MM.1S (cell line): ENCODE data around the gene ACTL6B.

Source experiments
- DNase-seq: peaks from one replicate; pipeline ENCODE4 v3.0.0-alpha.2; 2015
- H2AFZ ChIP-seq: fragments of 300-600 bp; sonication (generic); 2 replicates; pipeline ENCODE4 v1.6.0; 2016; ENCODE audit warnings: antibody characterized with exemption, low read length
- H3F3A ChIP-seq: fragments of 300-600 bp; sonication (generic); 2 replicates; pipeline ENCODE4 v1.6.1; 2016; ENCODE audit warnings: mild to moderate bottlenecking, antibody characterized with exemption, low read length, moderate library complexity, mixed read lengths; ENCODE audit not compliant: insufficient read depth
- H3K27ac ChIP-seq: fragments of 300-600 bp; sonication (generic); 2 replicates; pipeline ENCODE4 v1.5.1; 2016; ENCODE audit warnings: mild to moderate bottlenecking, low read length
- H3K27me3 ChIP-seq: fragments of 300-600 bp; sonication (generic); replicated peaks from 2 replicates; pipeline ENCODE4 v1.6.0; 2016; ENCODE audit warnings: low read length; ENCODE audit not compliant: insufficient read depth
- H3K36me3 ChIP-seq: fragments of 300-600 bp; sonication (generic); replicated peaks from 2 replicates; pipeline ENCODE4 v1.6.1; 2016; ENCODE audit warnings: mild to moderate bottlenecking, low read length, mixed read lengths; ENCODE audit not compliant: insufficient read depth
- H3K4me1 ChIP-seq: fragments of 300-600 bp; sonication (generic); 2 replicates; pipeline ENCODE4 v1.6.1; 2016; ENCODE audit warnings: low read length, mixed read lengths
- H3K4me2 ChIP-seq: fragments of 300-600 bp; sonication (generic); 2 replicates; pipeline ENCODE4 v1.6.0; 2016; ENCODE audit warnings: low read depth, low read length
- H3K4me3 ChIP-seq: fragments of 300-600 bp; sonication (generic); 2 replicates; pipeline ENCODE4 v1.5.1; 2016; ENCODE audit warnings: low read length, mixed read lengths
- H3K79me2 ChIP-seq: fragments of 300-600 bp; sonication (generic); 2 replicates; pipeline ENCODE4 v1.6.1; 2016; ENCODE audit warnings: mixed run types, low read length, mixed read lengths
- H3K9ac ChIP-seq: fragments of 300-600 bp; sonication (generic); 2 replicates; pipeline ENCODE4 v1.6.1; 2016; ENCODE audit warnings: low read length, mixed read lengths
- H3K9me2 ChIP-seq: fragments of 300-600 bp; sonication (generic); replicated peaks from 2 replicates; pipeline ENCODE4 v1.6.1; 2016; ENCODE audit warnings: mild to moderate bottlenecking, low read length, mixed read lengths; ENCODE audit not compliant: insufficient read depth
- H3K9me3 ChIP-seq: fragments of 300-600 bp; sonication (generic); replicated peaks from 2 replicates; pipeline ENCODE4 v1.6.1; 2016; ENCODE audit warnings: mild to moderate bottlenecking, low read length, mixed read lengths; ENCODE audit not compliant: insufficient read depth
- H4K20me1 ChIP-seq: fragments of 300-600 bp; sonication (generic); 2 replicates; pipeline ENCODE4 v1.6.1; 2016; ENCODE audit warnings: mild to moderate bottlenecking, low read length, moderate library complexity, mixed read lengths; ENCODE audit not compliant: insufficient read depth
- CTCF ChIP-seq: fragments of 300-600 bp; sonication (generic); IDR thresholded peaks from 2 replicates; pipeline ENCODE4 v1.5.1; 2016; ENCODE audit warnings: antibody characterized with exemption, low read length, mixed read lengths
- EZH2 ChIP-seq: fragments of 300-600 bp; sonication (generic); optimal IDR thresholded peaks from 2 replicates; pipeline ENCODE3; 2017; ENCODE audit warnings: low read depth, mild to moderate bottlenecking, antibody characterized with exemption, low read length, mixed read lengths
- EZH2phosphoT487 ChIP-seq: fragments of 300-600 bp; sonication (generic); IDR thresholded peaks from 2 replicates; pipeline ENCODE4 v1.6.1; 2018; ENCODE audit warnings: antibody characterized with exemption, low read length

The ACTL6B gene

DNA sequence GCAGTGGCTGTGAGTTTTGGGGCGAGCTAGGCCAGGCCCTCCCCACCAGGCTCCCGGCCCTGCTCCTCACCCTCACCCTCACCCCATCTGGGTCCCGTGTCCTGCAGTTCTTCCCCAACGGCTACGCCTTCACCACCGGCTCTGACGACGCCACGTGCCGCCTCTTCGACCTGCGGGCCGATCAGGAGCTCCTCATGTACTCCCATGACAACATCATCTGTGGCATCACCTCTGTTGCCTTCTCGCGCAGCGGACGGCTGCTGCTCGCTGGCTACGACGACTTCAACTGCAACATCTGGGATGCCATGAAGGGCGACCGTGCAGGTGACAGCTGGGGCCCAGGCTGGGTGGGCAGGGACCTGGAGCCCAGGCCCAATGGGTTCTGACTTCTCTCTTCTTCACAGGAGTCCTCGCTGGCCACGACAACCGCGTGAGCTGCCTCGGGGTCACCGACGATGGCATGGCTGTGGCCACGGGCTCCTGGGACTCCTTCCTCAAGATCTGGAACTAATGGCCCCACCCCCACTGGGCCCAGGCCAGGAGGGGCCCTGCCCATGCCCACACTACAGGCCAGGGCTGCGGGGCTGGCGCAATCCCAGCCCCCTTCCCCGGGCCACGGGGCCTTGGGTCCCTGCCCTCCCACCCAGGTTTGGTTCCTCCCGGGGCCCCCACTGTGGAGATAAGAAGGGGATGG, 22.2 kb upstream of the ACTL6B start:
- H3K4me2 ChIP-seq = no peak overlapping the region
- H3K9me3 ChIP-seq = no peaks in the 10 kb centered on the region
- no peaks in the 10 kb centered on the region for H3K9me2 ChIP-seq
- no peak overlapping the region for H3K4me3 ChIP-seq
- H3F3A ChIP-seq = peaks cover 8% of the 10 kb centered on the region; the same call in 1 of the 2 replicates
- TF ChIP-seq CTCF (no peak), EZH2phosphoT487 (no peak), EZH2 (no peak)
- H3K36me3 ChIP-seq = no peaks in the 10 kb centered on the region
- H4K20me1 ChIP-seq = no peaks in the 10 kb centered on the region
- H2AFZ ChIP-seq = no peak overlapping the region
- no peaks in the 10 kb centered on the region for H3K27me3 ChIP-seq
- H3K27ac ChIP-seq = no peak overlapping the region
- no peak for DNase-seq
- no peaks in the 10 kb centered on the region for H3K4me1 ChIP-seq
- no peak overlapping the region for H3K9ac ChIP-seq
- peaks cover 46% of the 10 kb centered on the region for H3K79me2 ChIP-seq

- Histone ChIP-seq H3K36me3 (no peaks in the 10 kb centered on the region), H3K27ac (no peak overlapping the region)
- TF ChIP-seq EZH2phosphoT487 (no peak), CTCF (no peak)
These were observed 21.3 kb upstream of the ACTL6B start for GRCh38 chr7:100677308-100678267.

GRCh38 chr7:100676501-100677306, 20.5 kb upstream of the ACTL6B start:
- no peaks in the 10 kb centered on the region for H3K9me3 ChIP-seq
- H3K9me2 ChIP-seq = no peaks in the 10 kb centered on the region
- H3K36me3 ChIP-seq = no peaks in the 10 kb centered on the region
- H3K9ac ChIP-seq = no peak overlapping the region
- no peak for DNase-seq
- H4K20me1 ChIP-seq = no peaks in the 10 kb centered on the region
- no peak for TF ChIP-seq EZH2
- H3K79me2 ChIP-seq = peaks cover 46% of the 10 kb centered on the region
- H3K27ac ChIP-seq = no peak overlapping the region
- no peak overlapping the region for H2AFZ ChIP-seq
- H3K27me3 ChIP-seq = peaks cover 4% of the 10 kb centered on the region
- H3K4me2 ChIP-seq = peak overlapping the region; percentile 51; the same call in 1 of the 2 replicates
- H3K4me1 ChIP-seq = no peaks in the 10 kb centered on the region
- peaks cover 8% of the 10 kb centered on the region; the same call in 1 of the 2 replicates for H3F3A ChIP-seq
- H3K4me3 ChIP-seq = peak overlapping the region; percentile 65

More at GRCh38 chr7:100677308-100678267, 21.3 kb upstream of the ACTL6B start:
- H3K4me3 ChIP-seq = no peak overlapping the region
- H3K4me2 ChIP-seq = no peak overlapping the region
- peaks cover 46% of the 10 kb centered on the region for H3K79me2 ChIP-seq
- no peak for DNase-seq
- no peak overlapping the region for H3K9ac ChIP-seq
- H3K9me3 ChIP-seq = no peaks in the 10 kb centered on the region
- no peak overlapping the region for H2AFZ ChIP-seq
- H3K9me2 ChIP-seq = no peaks in the 10 kb centered on the region
- H3K4me1 ChIP-seq = no peaks in the 10 kb centered on the region
- peaks cover 8% of the 10 kb centered on the region; the same call in 1 of the 2 replicates for H3F3A ChIP-seq
- no peaks in the 10 kb centered on the region for H4K20me1 ChIP-seq
- no peaks in the 10 kb centered on the region for H3K27me3 ChIP-seq
